ENCODE measurements around the gene MICA.
"Not testable (repeated sequence)": the region's sequence is repeated elsewhere in the genome, so short reads cannot be mapped to it uniquely, and the experiment has no call there.

The MICA gene

GRCh38 chr6:31430449-31430848 lies 27.1 kb downstream of the MICA start:
- no peak for TF ChIP-seq CTCF (IDR thresholded peaks at IDR 0.05; ENCODE audit: low read depth, low read length)
- no peak overlapping the region for H3K4me3 ChIP-seq (ENCODE audit: low read depth, low read length)

GRCh38 chr6:31435051-31435450 lies 31.7 kb downstream of the MICA start:
- not testable (repeated sequence) for H3K4me3 ChIP-seq (ENCODE audit: low read depth, low read length)

- no peak for TF ChIP-seq CTCF (IDR thresholded peaks at IDR 0.05; ENCODE audit: low read depth, low read length)
- no peak overlapping the region for H3K4me3 ChIP-seq (ENCODE audit: low read depth, low read length)
Measured at GRCh38 chr6:31438222-31438621, 34.8 kb downstream of the MICA start.

- no peak overlapping the region for H3K4me3 ChIP-seq (ENCODE audit: low read depth, low read length)
- TF ChIP-seq CTCF (IDR thresholded peaks at IDR 0.05; ENCODE audit: low read depth, low read length), result no peak
Measured at GRCh38 chr6:31438677-31439076, 35.3 kb downstream of the MICA start.

- peak; percentile 58 for TF ChIP-seq CTCF (IDR thresholded peaks at IDR 0.05; ENCODE audit: low read depth, low read length)
- H3K4me3 ChIP-seq (ENCODE audit: low read depth, low read length), result no peak overlapping the region
Measured at GRCh38 chr6:31441365-31442267, 38.2 kb downstream of the MICA start.

- no peak overlapping the region for H3K4me3 ChIP-seq (ENCODE audit: low read depth, low read length)
- no peak for TF ChIP-seq CTCF (IDR thresholded peaks at IDR 0.05; ENCODE audit: low read depth, low read length)
Measured at GRCh38 chr6:31446481-31446880, 43.1 kb downstream of the MICA start.

- H3K4me3 ChIP-seq (ENCODE audit: low read depth, low read length), result not testable (repeated sequence)
Measured at GRCh38 chr6:31446999-31447789, 43.8 kb downstream of the MICA start.

- TF ChIP-seq CTCF (IDR thresholded peaks at IDR 0.05; ENCODE audit: low read depth, low read length), result no peak
- no peak overlapping the region for H3K4me3 ChIP-seq (ENCODE audit: low read depth, low read length)
Measured at GRCh38 chr6:31450751-31451150, 47.4 kb downstream of the MICA start.

Data from WI38 (cell line).